Measurements from ENCODE around the gene WBP2.

- TF ChIP-seq CTCF (IDR thresholded peaks at IDR 0.05; ENCODE audit: low read length) (no peak), EZH2phosphoT487 (IDR thresholded peaks at IDR 0.05; ENCODE audit: low read length) (no peak), EZH2 (optimal IDR thresholded peaks at IDR 0.05; ENCODE audit: low read depth, low read length) (no peak)
Observed at GRCh38 chr17:75835654-75835987, 19.5 kb downstream of the WBP2 start.

Data from MM.1S (cell line).